IMR-90 (cell line): ENCODE data around the gene RBFOX2. TPM values are rescaled to one million over a fixed set of nuclear protein-coding genes. Genes with fewer than 3 reads are reported as not detected.

ENCODE experiments used
- ATAC-seq: fragments of 200-7000 bp; cut with Tn5 transposase; 2 replicates; pipeline ENCODE4 v1.9.1; 2020; ENCODE audit warnings: low read depth, mild to moderate bottlenecking, moderate library complexity
- BruUV-seq: library from RNA; stranded (reverse); fragments of 400-500 nt; replicated peaks from 2 replicates; lab custom pipeline; 2021; lab: Mats Ljungman, UMichigan
- CTCF ChIA-PET: fragments of 300-600 bp; formaldehyde crosslinking; extraction: SDS; loops from one replicate; lab custom pipeline; 2021; ENCODE audit warnings: antibody characterized with exemption; lab: Yijun Ruan, JAX
- POLR2A ChIA-PET: fragments of 300-600 bp; sonication (Branson Sonifier 250); formaldehyde crosslinking; loops from one replicate; lab custom pipeline; 2022; ENCODE audit warnings: antibody characterized with exemption; ENCODE audit not compliant: unreplicated experiment; lab: Charles Lee
- DNase-seq: peaks from one replicate; pipeline ENCODE4 v3.0.0; 2013
- H2AFZ ChIP-seq: replicated peaks from 2 replicates; pipeline ENCODE3; 2013; ENCODE audit warnings: low read length, mild to moderate bottlenecking; ENCODE audit not compliant: poor library complexity
- H2AK5ac ChIP-seq: 2 replicates; pipeline ENCODE4 v1.6.1; 2013; ENCODE audit warnings: low read depth, low read length, inconsistent platforms
- H2AK9ac ChIP-seq: replicated peaks from 2 replicates; pipeline ENCODE3; 2013; ENCODE audit warnings: mild to moderate bottlenecking, low read depth, low read length, moderate library complexity; ENCODE audit not compliant: poor library complexity
- H2BK120ac ChIP-seq: 2 replicates; pipeline ENCODE4 v1.6.1; 2013; ENCODE audit warnings: low read depth, low read length, inconsistent platforms
- H2BK15ac ChIP-seq: 3 replicates; pipeline ENCODE4 v1.6.1; 2013; ENCODE audit warnings: low read depth, low read length, inconsistent platforms
- H2BK20ac ChIP-seq: 2 replicates; pipeline ENCODE4 v1.6.1; 2013; ENCODE audit warnings: low read depth, mild to moderate bottlenecking, inconsistent platforms, low read length, moderate library complexity
- H2BK5ac ChIP-seq: 2 replicates; pipeline ENCODE4 v1.6.1; 2013; ENCODE audit warnings: mild to moderate bottlenecking, low read depth, low read length, inconsistent platforms; ENCODE audit not compliant: poor library complexity, severe bottlenecking
- H3K14ac ChIP-seq: replicated peaks from 2 replicates; pipeline ENCODE4 v1.6.1; 2013; ENCODE audit warnings: low read depth, low read length, inconsistent platforms
- H3K18ac ChIP-seq: 2 replicates; pipeline ENCODE4 v1.6.1; 2013; ENCODE audit warnings: low read depth, low read length, control low read depth
- H3K23ac ChIP-seq: 2 replicates; pipeline ENCODE4 v1.6.1; 2013; ENCODE audit warnings: low read depth, low read length, inconsistent platforms
- H3K27ac ChIP-seq: 2 replicates; pipeline ENCODE4 v1.5.1; 2013; ENCODE audit warnings: mild to moderate bottlenecking, control low read depth, low read length; ENCODE audit not compliant: insufficient read depth
- H3K27me3 ChIP-seq: 2 replicates; pipeline ENCODE4 v1.6.1; 2013; ENCODE audit warnings: low read length; ENCODE audit not compliant: control insufficient read depth, insufficient read depth
- H3K36me3 ChIP-seq: 2 replicates; pipeline ENCODE4 v1.6.1; 2013; ENCODE audit warnings: low read length, mixed read lengths; ENCODE audit not compliant: control insufficient read depth, insufficient read depth
- H3K4ac ChIP-seq: 2 replicates; pipeline ENCODE4 v1.6.1; 2013; ENCODE audit warnings: low read depth, low read length, inconsistent platforms
- H3K4me1 ChIP-seq: 2 replicates; pipeline ENCODE4 v1.6.1; 2013; ENCODE audit warnings: low read length, mixed read lengths; ENCODE audit not compliant: control insufficient read depth, insufficient read depth
- H3K4me2 ChIP-seq: 2 replicates; pipeline ENCODE4 v1.6.1; 2013; ENCODE audit warnings: low read depth, mild to moderate bottlenecking, control low read depth, low read length, moderate library complexity
- H3K4me3 ChIP-seq: 2 replicates; pipeline ENCODE4 v1.5.1; 2013; ENCODE audit warnings: low read depth, mild to moderate bottlenecking, control low read depth, low read length, moderate library complexity; ENCODE audit not compliant: insufficient read depth
- H3K56ac ChIP-seq: 2 replicates; pipeline ENCODE4 v1.6.1; 2013; ENCODE audit warnings: low read length, inconsistent platforms; ENCODE audit not compliant: insufficient read depth; ENCODE audit errors: extremely low read depth
- H3K79me1 ChIP-seq, 2 experiments: 2 replicates each; pipeline ENCODE4 v1.6.1; 2013; ENCODE audit warnings: low read length in 2 of 2, inconsistent platforms in 1 of 2, low read depth in 1 of 2
- H3K9ac ChIP-seq: 2 replicates; pipeline ENCODE4 v1.6.1; 2013; ENCODE audit warnings: low read depth, low read length, control low read depth
- H3K9me1 ChIP-seq: 2 replicates; pipeline ENCODE4 v1.6.1; 2013; ENCODE audit warnings: low read length, inconsistent platforms; ENCODE audit not compliant: insufficient read depth
- H3K9me3 ChIP-seq: 2 replicates; pipeline ENCODE4 v1.6.1; 2013; ENCODE audit warnings: low read length; ENCODE audit not compliant: control insufficient read depth, insufficient read depth
- H4K20me1 ChIP-seq: 2 replicates; pipeline ENCODE4 v1.6.1; 2013; ENCODE audit warnings: low read length, inconsistent platforms; ENCODE audit not compliant: insufficient read depth
- H4K5ac ChIP-seq: 2 replicates; pipeline ENCODE4 v1.6.1; 2013; ENCODE audit warnings: mild to moderate bottlenecking, low read depth, low read length, control low read depth
- H4K8ac ChIP-seq, 2 experiments: 2 replicates each; pipeline ENCODE4 v1.6.1; 2013; ENCODE audit warnings: low read depth in 2 of 2, low read length in 2 of 2, control low read depth in 1 of 2, inconsistent platforms in 1 of 2
- H4K91ac ChIP-seq: 2 replicates; pipeline ENCODE4 v1.6.1; 2013; ENCODE audit warnings: low read depth, low read length, inconsistent platforms; ENCODE audit not compliant: insufficient read depth
- BHLHE40 ChIP-seq: fragments of 150-350 bp; IDR thresholded peaks from 2 replicates; pipeline ENCODE4 v1.6.1; 2016; ENCODE audit warnings: mild to moderate bottlenecking, low read depth, low read length
- CEBPB ChIP-seq: IDR thresholded peaks from 2 replicates; pipeline ENCODE4 v1.6.1; 2012; ENCODE audit warnings: low read depth, low read length, improper control_type of control experiment
- CHD1 ChIP-seq: IDR thresholded peaks from 2 replicates; pipeline ENCODE4 v1.6.1; 2012; ENCODE audit warnings: low read depth, low read length, improper control_type of control experiment
- CTCF ChIP-seq: conservative IDR thresholded peaks from 2 replicates; pipeline ENCODE4 v1.5.1; 2012; ENCODE audit warnings: mild to moderate bottlenecking, low read depth, low read length, improper control_type of control experiment
- FOS ChIP-seq: fragments of 150-350 bp; IDR thresholded peaks from 2 replicates; pipeline ENCODE4 v1.6.1; 2016; ENCODE audit warnings: low read depth, low read length
- MAFK ChIP-seq: IDR thresholded peaks from 2 replicates; pipeline ENCODE4 v1.6.1; 2012; ENCODE audit warnings: low read depth, low read length, improper control_type of control experiment
- MAZ ChIP-seq: IDR thresholded peaks from 2 replicates; pipeline ENCODE4 v1.6.1; 2012; ENCODE audit warnings: low read depth, mild to moderate bottlenecking, low read length, improper control_type of control experiment, moderate library complexity, borderline replicate concordance
- NFE2L2 ChIP-seq: fragments of 150-350 bp; IDR thresholded peaks from 2 replicates; pipeline ENCODE4 v1.6.1; 2016; ENCODE audit warnings: low read depth, mild to moderate bottlenecking, low read length
- POLR2A ChIP-seq: IDR thresholded peaks from 2 replicates; pipeline ENCODE4 v1.6.1; 2012; ENCODE audit warnings: mild to moderate bottlenecking, low read depth, low read length
- RAD21 ChIP-seq: IDR thresholded peaks from 2 replicates; pipeline ENCODE4 v1.6.1; 2012; ENCODE audit warnings: low read length, improper control_type of control experiment
- RCOR1 ChIP-seq: IDR thresholded peaks from 2 replicates; pipeline ENCODE4 v1.6.1; 2012; ENCODE audit warnings: mild to moderate bottlenecking, low read length, improper control_type of control experiment; ENCODE audit not compliant: insufficient replicate concordance
- RFX5 ChIP-seq: IDR thresholded peaks from 2 replicates; pipeline ENCODE4 v1.8.0; 2012; ENCODE audit warnings: low read depth, mild to moderate bottlenecking, low read length, moderate library complexity
- SMC3 ChIP-seq: fragments of 150-350 bp; IDR thresholded peaks from 2 replicates; pipeline ENCODE4 v1.6.1; 2016; ENCODE audit warnings: low read depth, mild to moderate bottlenecking, antibody characterized with exemption, low read length, moderate library complexity
- USF2 ChIP-seq: fragments of 150-350 bp; IDR thresholded peaks from 2 replicates; pipeline ENCODE4 v1.6.1; 2017; ENCODE audit warnings: mild to moderate bottlenecking, antibody characterized with exemption, low read length, low read depth
- WGBS, 2 experiments: methylation state at CpG; one replicate each; pipeline versions ENCODE4 v1.1.5 to v1.1.7; 2013; ENCODE audit warnings: missing lambda C conversion rate in 2 of 2; ENCODE audit not compliant: insufficient read length in 1 of 2; ENCODE audit errors: extremely low coverage in 2 of 2; 5-methylcytosine and 5-hydroxymethylcytosine counted together
- dilution Hi-C: fragments of 300-500 bp; cut with HindIII; formaldehyde crosslinking; loops from one replicate; pipeline ENCODE4 v1.14.3; 2018; ENCODE audit warnings: low sequenced_read_pairs; ENCODE audit not compliant: unreplicated experiment
- in situ Hi-C: fragments of 300-500 bp; cut with MboI; formaldehyde crosslinking; loops from 3 replicates; pipeline ENCODE4 v1.14.3; 2019; ENCODE audit warnings: low sequenced_read_pairs, inconsistent platforms, mixed read lengths
- intact Hi-C: fragments of 100-400 bp; cut with micrococcal nuclease; formaldehyde crosslinking; loops from 2 replicates; pipeline ENCODE4 v1.10.0; 2022
- polyA plus RNA-seq, 3 experiments: library from polyadenylated mRNA; depleted of rRNA; stranded (reverse); fragments of >200 nt; gene quantifications; 2 replicates each; pipeline ENCODE4 v1.2.3, GENCODE V29; 2012; ENCODE audit warnings: low replicate concordance in 1 of 3
- total RNA-seq: library from RNA; depleted of rRNA; stranded (reverse); fragments of >200 nt; gene quantifications from 2 replicates; pipeline ENCODE4 v1.2.3, GENCODE V29; 2012

The RBFOX2 gene
- total and polyA plus RNA-seq, 2 of the 4 experiments (the other 2 are of a cell fraction), result 146 to 178 TPM

GRCh38 chr22:36016684-36017083 is 11.9 kb downstream of the RBFOX2 start:
- no peaks in the 10 kb centered on the region for H3K27me3 ChIP-seq
- no peak overlapping the region for H2BK15ac ChIP-seq
- no peak overlapping the region for H3K4me3 ChIP-seq
- peaks cover 15% of the 10 kb centered on the region for H3K4me1 ChIP-seq
- H3K9ac ChIP-seq, result no peak overlapping the region
- no peak for TF ChIP-seq FOS
- TF ChIP-seq RAD21, result no peak
- TF ChIP-seq CHD1, result no peak
- TF ChIP-seq MAFK, result no peak
- no peak for TF ChIP-seq MAZ
- TF ChIP-seq RFX5, result no peak
- no peak for TF ChIP-seq SMC3
- TF ChIP-seq POLR2A, result no peak
- no peak for TF ChIP-seq RCOR1
- TF ChIP-seq BHLHE40, result no peak
- no peak for TF ChIP-seq CTCF
- TF ChIP-seq CEBPB, result no peak
- no peak for TF ChIP-seq NFE2L2
- TF ChIP-seq USF2, result no peak
- 0 out of 2 replicates have a peak overlapping the region, but pooled peaks have one; percentile 46 for H3K4ac ChIP-seq
- ATAC-seq (no peak), DNase-seq (no peak)
- no peak overlapping the region for H2AK5ac ChIP-seq
- no peaks in the 10 kb centered on the region for H3K36me3 ChIP-seq
- no CpG with 5 or more reads among the region's 2 CpGs for WGBS, 2 experiments
- in situ Hi-C loops (no loop called here), dilution Hi-C loops (no loop called here), intact Hi-C loops (no loop called here)
- no peak overlapping the region for H3K4me2 ChIP-seq
- no peak overlapping the region for H2AFZ ChIP-seq
- no peak overlapping the region for H3K56ac ChIP-seq
- H2BK5ac ChIP-seq, result no peak overlapping the region
- no peaks in the 10 kb centered on the region for H3K9me3 ChIP-seq
- H4K8ac ChIP-seq, result no peak overlapping the region
- H3K9me1 ChIP-seq, result peaks cover 6% of the 10 kb centered on the region
- H2AK9ac ChIP-seq, result no peak overlapping the region
- H4K5ac ChIP-seq, result no peak overlapping the region
- no TSS peak for BruUV-seq
- no peak overlapping the region for H3K27ac ChIP-seq
- peak overlapping the region; percentile 53; the same call in 1 of the 2 replicates for H3K23ac ChIP-seq
- ChIA-PET CTCF (interaction anchor here (1.4 kb wide), 1 partner anchor 85 kb away, joined by 5 read pairs; no protein-coding TSS in a partner anchor), POLR2A (no interaction called here)
- H2BK20ac ChIP-seq, result no peak overlapping the region
- peaks cover 69% of the 10 kb centered on the region for H4K20me1 ChIP-seq
- H2BK120ac ChIP-seq, result no peak overlapping the region
- H3K14ac ChIP-seq, result 0 out of 2 replicates have a peak overlapping the region, but pooled peaks have one; percentile 35
- no peak overlapping the region for H3K18ac ChIP-seq
- no peak overlapping the region for H4K91ac ChIP-seq
- peaks cover 44 to 70% of the 10 kb centered on the region in 2 experiments for H3K79me1 ChIP-seq
